Neural progenitor cell (in vitro differentiated cells): Measurements from ENCODE around the gene ARHGAP19.

Experiments used
- CTCF ChIP-seq: fragments of 200-600 bp; sonication (generic); IDR thresholded peaks from 2 replicates; pipeline ENCODE4 v1.5.1; 2017; ENCODE audit warnings: antibody characterized with exemption, mild to moderate bottlenecking
- EZH2 ChIP-seq: fragments of 200-600 bp; sonication (generic); IDR thresholded peaks from 2 replicates; pipeline ENCODE4 v1.6.1; 2017; ENCODE audit warnings: antibody characterized with exemption, mild to moderate bottlenecking, moderate library complexity
- EZH2phosphoT487 ChIP-seq: fragments of 200-600 bp; sonication (generic); IDR thresholded peaks from 2 replicates; pipeline ENCODE4 v1.6.1; 2017; ENCODE audit warnings: antibody characterized with exemption

DNA sequence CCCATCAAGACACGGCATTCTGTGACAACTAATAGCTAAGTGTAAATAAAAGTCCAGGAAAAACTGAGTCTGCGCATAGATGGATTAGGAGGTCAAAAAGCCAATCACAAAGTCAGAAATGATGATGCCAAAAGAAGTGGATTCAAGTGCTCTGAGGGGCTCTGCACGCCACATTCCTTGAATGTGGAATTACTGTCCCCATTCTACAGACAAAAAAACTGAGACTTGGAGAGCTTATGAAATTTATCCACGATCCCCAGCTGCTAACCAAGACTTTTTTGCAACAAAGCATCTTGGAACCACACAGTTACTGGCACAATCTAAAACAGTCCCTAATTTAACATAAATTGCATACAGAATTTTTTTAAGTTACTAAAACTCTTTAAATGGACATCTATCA, 57.1 kb downstream of the ARHGAP19 start:
- TF ChIP-seq CTCF (no peak), EZH2 (no peak), EZH2phosphoT487 (no peak)
